ENCODE data around the gene SKI. TPM values are rescaled to one million over a fixed set of nuclear protein-coding genes. Genes with fewer than 3 reads are reported as not detected.

SKI gene
- total and polyA plus RNA-seq, 9 of the 15 experiments (the other 6 are each of a cell fraction or from before 2014, with no cell fraction given): 0.10 to 60.5 (median 4.6) TPM

- TF ChIP-seq KLF13 (tag; IDR thresholded peaks at IDR 0.05; ENCODE audit: borderline replicate concordance, low read depth) (0 out of 2 replicates have a peak, but pooled peaks have one; percentile 35), REST (IDR thresholded peaks at IDR 0.05; ENCODE audit: borderline replicate concordance) (peak; percentile 23; the same call in 1 of the 2 replicates), REST (CRISPR knock-in tag; IDR thresholded peaks at IDR 0.05; ENCODE audit: low read depth) (peak; percentile 66; the same call in 1 of the 2 replicates), ZNF121 (CRISPR knock-in tag; conservative IDR thresholded peaks at IDR 0.05) (no peak), FOXJ2 (tag; IDR thresholded peaks at IDR 0.05) (peak; percentile 96), BRCA1 (IDR thresholded peaks at IDR 0.05) (no peak), BRCA1 (CRISPR knock-in tag; IDR thresholded peaks at IDR 0.05) (no peak), TEAD4 (IDR thresholded peaks at IDR 0.05; ENCODE audit: low read length) (peak; percentile 2; the same call in 1 of the 2 replicates), TEAD4 (CRISPR knock-in tag; IDR thresholded peaks at IDR 0.05; ENCODE audit: borderline replicate concordance) (no peak), ZNF655 (CRISPR knock-in tag; IDR thresholded peaks at IDR 0.05) (no peak)
- TF ChIP-seq, protein P1, sequence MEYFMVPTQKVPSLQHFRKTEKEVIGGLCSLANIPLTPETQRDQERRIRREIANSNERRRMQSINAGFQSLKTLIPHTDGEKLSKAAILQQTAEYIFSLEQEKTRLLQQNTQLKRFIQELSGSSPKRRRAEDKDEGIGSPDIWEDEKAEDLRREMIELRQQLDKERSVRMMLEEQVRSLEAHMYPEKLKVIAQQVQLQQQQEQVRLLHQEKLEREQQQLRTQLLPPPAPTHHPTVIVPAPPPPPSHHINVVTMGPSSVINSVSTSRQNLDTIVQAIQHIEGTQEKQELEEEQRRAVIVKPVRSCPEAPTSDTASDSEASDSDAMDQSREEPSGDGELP (CRISPR knock-in tag; IDR thresholded peaks at IDR 0.05; ENCODE audit: borderline replicate concordance): peak; percentile 80
- TF ChIP-seq, protein P2, sequence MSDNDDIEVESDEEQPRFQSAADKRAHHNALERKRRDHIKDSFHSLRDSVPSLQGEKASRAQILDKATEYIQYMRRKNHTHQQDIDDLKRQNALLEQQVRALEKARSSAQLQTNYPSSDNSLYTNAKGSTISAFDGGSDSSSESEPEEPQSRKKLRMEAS (CRISPR knock-in tag; IDR thresholded peaks at IDR 0.05): peak; percentile 93
These were observed 15.3 kb upstream of the SKI start (continued) for GRCh38 chr1:2212532-2213491.

Measured in K562 (cell line).